Loucy (cell line): ENCODE results near the gene GNB3.

Experiments used
- CTCF ChIP-seq: fragments of 200-600 bp; sonication (generic); conservative IDR thresholded peaks from 2 replicates; pipeline ENCODE4 v1.5.1; 2014; ENCODE audit warnings: mild to moderate bottlenecking, antibody characterized with exemption, low read length
- EZH2phosphoT487 ChIP-seq: fragments of 200-600 bp; IDR thresholded peaks from 2 replicates; pipeline ENCODE4 v1.6.1; 2018; ENCODE audit warnings: antibody characterized with exemption, mild to moderate bottlenecking, moderate library complexity, borderline replicate concordance

- no peak for TF ChIP-seq CTCF
- no peak for TF ChIP-seq EZH2phosphoT487
Observed at GRCh38 chr12:6843118-6843902, 2.6 kb downstream of the GNB3 start.
